OCI-LY3 (cell line): ENCODE measurements around the gene COL4A1.
A peak's percentile ranks its signal among the peaks of the same experiment; 100 is the strongest.

Experiments used
- H2AFZ ChIP-seq: fragments of 200-600, 300-600 bp; shearing (Covaris generic); 2 replicates; pipeline ENCODE4 v1.6.0; 2014; ENCODE audit warnings: antibody characterized with exemption, low read depth, low read length
- H3K27ac ChIP-seq: fragments of 200-600, 300-600 bp; sonication (generic); 2 replicates; pipeline ENCODE4 v1.5.1; 2014; ENCODE audit warnings: mild to moderate bottlenecking, low read length, moderate library complexity, mixed read lengths
- H3K27me3 ChIP-seq: fragments of 200-600, 300-600 bp; sonication (generic); 2 replicates; pipeline ENCODE4 v1.6.1; 2014; ENCODE audit warnings: low read depth, low read length, mixed read lengths
- H3K36me3 ChIP-seq: fragments of 200-600, 300-600 bp; sonication (generic); replicated peaks from 2 replicates; pipeline ENCODE3; 2014; ENCODE audit warnings: low read depth, low read length, mixed read lengths
- H3K4me1 ChIP-seq: fragments of 300-600, 200-600 bp; sonication (generic); 2 replicates; pipeline ENCODE4 v1.6.1; 2014; ENCODE audit warnings: low read length, mixed read lengths
- H3K4me2 ChIP-seq: fragments of 200-600, 300-600 bp; sonication (generic); 2 replicates; pipeline ENCODE4 v1.6.1; 2014; ENCODE audit warnings: low read length, mixed read lengths
- H3K4me3 ChIP-seq: fragments of 300-600, 200-600 bp; sonication (generic); 2 replicates; pipeline ENCODE4 v1.5.1; 2014; ENCODE audit warnings: antibody characterized with exemption, mild to moderate bottlenecking, low read length, moderate library complexity
- H3K79me2 ChIP-seq: fragments of 300-600, 200-600 bp; shearing (Covaris generic); 2 replicates; pipeline ENCODE4 v1.6.1; 2014; ENCODE audit warnings: mild to moderate bottlenecking, low read length, mixed read lengths
- H3K9ac ChIP-seq: fragments of 300-600, 200-600 bp; shearing (Covaris generic); 2 replicates; pipeline ENCODE4 v1.6.0; 2014; ENCODE audit warnings: mild to moderate bottlenecking, low read length, moderate library complexity
- H3K9me3 ChIP-seq: fragments of 200-600, 300-600 bp; shearing (Covaris generic); 2 replicates; pipeline ENCODE4 v1.6.1; 2014; ENCODE audit warnings: low read length, mixed read lengths; ENCODE audit not compliant: insufficient read depth
- H4K20me1 ChIP-seq: fragments of 200-600, 300-600 bp; sonication (generic); 2 replicates; pipeline ENCODE4 v1.6.1; 2016; ENCODE audit warnings: low read length, mixed read lengths; ENCODE audit not compliant: insufficient read depth
- CTCF ChIP-seq: fragments of 200-600, 300-600 bp; sonication (generic); IDR thresholded peaks from 2 replicates; pipeline ENCODE4 v1.5.1; 2014; ENCODE audit warnings: antibody characterized with exemption, low read length, low read depth
- EZH2phosphoT487 ChIP-seq: fragments of 200-600 bp; shearing (Covaris generic); IDR thresholded peaks from 2 replicates; pipeline ENCODE4 v1.6.1; 2018; ENCODE audit warnings: antibody characterized with exemption, mixed run types, low read depth

The COL4A1 gene

GRCh38 chr13:110221406-110222117 lies 85.4 kb downstream of the COL4A1 start:
- TF ChIP-seq EZH2phosphoT487 (no peak), CTCF (no peak)
- Histone ChIP-seq H3K36me3 (no peaks in the 10 kb centered on the region), H4K20me1 (no peaks in the 10 kb centered on the region), H3K27ac (no peak overlapping the region), H3K4me2 (peak overlapping the region; percentile 53), H3K79me2 (no peaks in the 10 kb centered on the region), H3K4me1 (peaks cover 4% of the 10 kb centered on the region; the same call in 1 of the 2 replicates), H3K9me3 (no peaks in the 10 kb centered on the region), H3K4me3 (peak overlapping the region; percentile 49), H3K9ac (no peak overlapping the region), H3K27me3 (peaks cover 12% of the 10 kb centered on the region), H2AFZ (peak overlapping the region; percentile 79; the same call in 1 of the 2 replicates)

- H3K79me2 ChIP-seq: no peaks in the 10 kb centered on the region
- no peak overlapping the region for H3K27ac ChIP-seq
- H3K4me1 ChIP-seq: peaks cover 4% of the 10 kb centered on the region; the same call in 1 of the 2 replicates
- no peak overlapping the region for H2AFZ ChIP-seq
- H4K20me1 ChIP-seq: no peaks in the 10 kb centered on the region
- no peak overlapping the region for H3K4me2 ChIP-seq
- peaks cover 15% of the 10 kb centered on the region for H3K27me3 ChIP-seq
- TF ChIP-seq CTCF: no peak
- no peak for TF ChIP-seq EZH2phosphoT487
- H3K9ac ChIP-seq: no peak overlapping the region
- no peaks in the 10 kb centered on the region for H3K36me3 ChIP-seq
- H3K4me3 ChIP-seq: no peak overlapping the region
- no peaks in the 10 kb centered on the region for H3K9me3 ChIP-seq
Observed at GRCh38 chr13:110220471-110220870, 86.5 kb downstream of the COL4A1 start.

GRCh38 chr13:110218581-110219201 lies 88.3 kb downstream of the COL4A1 start:
- TF ChIP-seq EZH2phosphoT487 (no peak), CTCF (no peak)
- H3K27ac ChIP-seq: no peak overlapping the region
- no peaks in the 10 kb centered on the region for H3K9me3 ChIP-seq
- H3K27me3 ChIP-seq: peaks cover 15% of the 10 kb centered on the region
- no peak overlapping the region for H3K4me3 ChIP-seq
- peaks cover 4% of the 10 kb centered on the region; the same call in 1 of the 2 replicates for H3K4me1 ChIP-seq
- H3K36me3 ChIP-seq: no peaks in the 10 kb centered on the region
- no peak overlapping the region for H2AFZ ChIP-seq
- no peak overlapping the region for H3K9ac ChIP-seq
- H4K20me1 ChIP-seq: no peaks in the 10 kb centered on the region
- no peak overlapping the region for H3K4me2 ChIP-seq
- no peaks in the 10 kb centered on the region for H3K79me2 ChIP-seq

GRCh38 chr13:110217811-110218210 lies 89.1 kb downstream of the COL4A1 start:
- Histone ChIP-seq H4K20me1 (no peaks in the 10 kb centered on the region), H3K79me2 (no peaks in the 10 kb centered on the region), H3K9ac (no peak overlapping the region), H2AFZ (no peak overlapping the region), H3K4me1 (peaks cover 4% of the 10 kb centered on the region; the same call in 1 of the 2 replicates), H3K27ac (no peak overlapping the region), H3K36me3 (no peaks in the 10 kb centered on the region), H3K4me3 (no peak overlapping the region), H3K9me3 (no peaks in the 10 kb centered on the region), H3K27me3 (peaks cover 15% of the 10 kb centered on the region), H3K4me2 (no peak overlapping the region)
- TF ChIP-seq CTCF: no peak
- no peak for TF ChIP-seq EZH2phosphoT487
